ENCODE data around the gene RYR1. TPM values are rescaled to one million over a fixed set of nuclear protein-coding genes. Genes with fewer than 3 reads are reported as not detected.
"Not testable (repeated sequence)": the region's sequence is repeated elsewhere in the genome, so short reads cannot be mapped to it uniquely, and the experiment has no call there.

RYR1 gene
- polyA plus RNA-seq, 3 donors = 0.56 to 6.2 (median 0.79) TPM

- H3K27ac ChIP-seq (ENCODE audit: low read depth, low read length) = no peak overlapping the region
- WGBS, 3 donors = 35 to 54% (median 45%) methylated on average over 6 of the region's 6 CpGs
These were observed 105.5 kb downstream of the RYR1 start for GRCh38 chr19:38538793-38539528.

- WGBS, 3 donors = 39 to 56% (median 56%) methylated on average over 1 of the region's 1 CpG
- no peak overlapping the region for H3K27ac ChIP-seq (ENCODE audit: low read depth, low read length)
These were observed 106.3 kb downstream of the RYR1 start for GRCh38 chr19:38539751-38540150.

- H3K27ac ChIP-seq (ENCODE audit: low read depth, low read length) = no peak overlapping the region
- 85 to 91% (median 89%) methylated on average over 4 of the region's 4 CpGs for WGBS, 3 donors
These were observed 108.5 kb downstream of the RYR1 start for GRCh38 chr19:38542040-38542439.

- WGBS, 3 donors = 78 to 81% (median 78%) methylated on average over 12 to 19 of the region's 19 CpGs
- H3K27ac ChIP-seq (ENCODE audit: low read depth, low read length) = peak overlapping the region; percentile 19
These were observed 109.9 kb downstream of the RYR1 start for GRCh38 chr19:38543286-38543806.

GRCh38 chr19:38543807-38544568 is 110.5 kb downstream of the RYR1 start:
- peak overlapping the region; percentile 19 for H3K27ac ChIP-seq (ENCODE audit: low read depth, low read length)
- 44 to 59% (median 47%) methylated on average over 21 of the region's 21 CpGs for WGBS, 3 donors

GRCh38 chr19:38544569-38545315 is 111.3 kb downstream of the RYR1 start:
- no peak overlapping the region for H3K27ac ChIP-seq (ENCODE audit: low read depth, low read length)
- 41 to 44% (median 42%) methylated on average over 6 of the region's 6 CpGs for WGBS, 3 donors

- H3K27ac ChIP-seq (ENCODE audit: low read depth, low read length) = no peak overlapping the region
- WGBS, 3 donors = 86 to 91% (median 86%) methylated on average over 8 of the region's 8 CpGs
These were observed 112.1 kb downstream of the RYR1 start for GRCh38 chr19:38545596-38545995.

- H3K27ac ChIP-seq (ENCODE audit: low read depth, low read length) = no peak overlapping the region
- 84 to 89% (median 87%) methylated on average over 5 of the region's 5 CpGs for WGBS, 3 donors
These were observed 113.9 kb downstream of the RYR1 start for GRCh38 chr19:38547421-38547820.

GRCh38 chr19:38549061-38549460 is 115.6 kb downstream of the RYR1 start:
- no peak overlapping the region for H3K27ac ChIP-seq (ENCODE audit: low read depth, low read length)
- WGBS, 3 donors = 87 to 92% (median 91%) methylated on average over 5 of the region's 5 CpGs

- no peak overlapping the region for H3K27ac ChIP-seq (ENCODE audit: low read depth, low read length)
- WGBS, 3 donors = 59 to 84% (median 78%) methylated on average over 4 of the region's 4 CpGs
These were observed 116.5 kb downstream of the RYR1 start for GRCh38 chr19:38549942-38550341.

- WGBS, 3 donors = 26 to 84% (median 76%) methylated on average over 3 of the region's 3 CpGs
- H3K27ac ChIP-seq (ENCODE audit: low read depth, low read length) = no peak overlapping the region
These were observed 116.9 kb downstream of the RYR1 start for GRCh38 chr19:38550376-38550775.

GRCh38 chr19:38551450-38551813 is 117.9 kb downstream of the RYR1 start:
- no peak overlapping the region for H3K27ac ChIP-seq (ENCODE audit: low read depth, low read length)
- 67 to 80% (median 73%) methylated on average over 6 of the region's 6 CpGs for WGBS, 3 donors

GRCh38 chr19:38553239-38553638 is 119.7 kb downstream of the RYR1 start:
- not testable (repeated sequence) for H3K27ac ChIP-seq (ENCODE audit: low read depth, low read length)
- 91 to 100% (median 96%) methylated on average over 1 of the region's 1 CpG for WGBS, 3 donors

- WGBS, 3 donors = 56 to 71% (median 57%) methylated on average over 3 of the region's 3 CpGs
- H3K27ac ChIP-seq (ENCODE audit: low read depth, low read length) = no peak overlapping the region
These were observed 121.2 kb downstream of the RYR1 start for GRCh38 chr19:38554676-38555141.

- WGBS, 3 donors = 75 to 81% (median 77%) methylated on average over 8 of the region's 8 CpGs
- no peak overlapping the region for H3K27ac ChIP-seq (ENCODE audit: low read depth, low read length)
These were observed 121.7 kb downstream of the RYR1 start for GRCh38 chr19:38555200-38555599.

GRCh38 chr19:38556521-38557174 is 123.2 kb downstream of the RYR1 start:
- H3K27ac ChIP-seq (ENCODE audit: low read depth, low read length) = no peak overlapping the region
- WGBS, 3 donors = 62 to 66% (median 66%) methylated on average over 7 of the region's 7 CpGs

GRCh38 chr19:38557205-38557799 is 123.8 kb downstream of the RYR1 start:
- 62 to 75% (median 66%) methylated on average over 12 of the region's 12 CpGs for WGBS, 3 donors

GRCh38 chr19:38558933-38559332 is 125.4 kb downstream of the RYR1 start:
- 89 to 98% (median 91%) methylated on average over 7 of the region's 7 CpGs for WGBS, 3 donors
- not testable (repeated sequence) for H3K27ac ChIP-seq (ENCODE audit: low read depth, low read length)

More at GRCh38 chr19:38557205-38557799, 123.8 kb downstream of the RYR1 start:
- no peak overlapping the region for H3K27ac ChIP-seq (ENCODE audit: low read depth, low read length)
